Stimulated activated CD8-positive, alpha-beta memory T cell treated with anti-CD3 and anti-CD28 coated beads, Interleukin-15, amount 100 ng/mL, for 1 hour (primary cell): ENCODE measurements around the gene FFAR1.

Experiments
- DNase-seq: peaks from one replicate; pipeline ENCODE4 v3.0.0-alpha.2; 2020; ENCODE audit warnings: low read depth

The FFAR1 gene

DNA sequence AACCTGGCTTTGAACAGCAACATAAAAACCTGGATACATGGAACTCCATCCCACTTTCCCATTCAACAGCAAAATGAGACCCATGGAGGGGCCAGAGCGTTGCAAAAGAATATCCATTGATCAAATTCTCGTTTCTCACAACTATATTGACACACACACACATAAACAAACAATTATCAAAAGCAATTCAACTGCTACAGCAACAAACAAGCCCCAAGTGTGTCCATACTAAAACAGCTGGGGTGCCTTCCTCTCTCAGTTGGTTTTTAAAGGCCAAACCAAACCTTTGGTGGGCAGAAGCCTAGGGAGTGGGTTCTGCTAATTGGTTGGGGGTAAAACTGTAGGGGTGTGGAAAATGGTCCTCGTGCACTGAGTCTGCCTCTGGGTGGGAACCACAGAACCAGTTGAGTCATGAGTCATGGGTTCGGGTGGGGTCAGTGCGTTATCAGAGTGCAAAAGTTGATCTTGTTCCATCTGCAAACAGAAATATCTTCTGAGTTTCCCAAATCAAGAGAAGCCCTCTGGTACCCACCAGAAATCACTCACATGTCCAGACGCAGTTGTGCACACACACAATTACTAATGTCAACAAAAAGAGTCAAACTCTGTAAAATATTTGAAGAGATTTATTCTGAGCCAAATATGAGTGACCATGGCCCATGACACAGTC lies 41.6 kb downstream of the FFAR1 start:
- no peak for DNase-seq

DNA sequence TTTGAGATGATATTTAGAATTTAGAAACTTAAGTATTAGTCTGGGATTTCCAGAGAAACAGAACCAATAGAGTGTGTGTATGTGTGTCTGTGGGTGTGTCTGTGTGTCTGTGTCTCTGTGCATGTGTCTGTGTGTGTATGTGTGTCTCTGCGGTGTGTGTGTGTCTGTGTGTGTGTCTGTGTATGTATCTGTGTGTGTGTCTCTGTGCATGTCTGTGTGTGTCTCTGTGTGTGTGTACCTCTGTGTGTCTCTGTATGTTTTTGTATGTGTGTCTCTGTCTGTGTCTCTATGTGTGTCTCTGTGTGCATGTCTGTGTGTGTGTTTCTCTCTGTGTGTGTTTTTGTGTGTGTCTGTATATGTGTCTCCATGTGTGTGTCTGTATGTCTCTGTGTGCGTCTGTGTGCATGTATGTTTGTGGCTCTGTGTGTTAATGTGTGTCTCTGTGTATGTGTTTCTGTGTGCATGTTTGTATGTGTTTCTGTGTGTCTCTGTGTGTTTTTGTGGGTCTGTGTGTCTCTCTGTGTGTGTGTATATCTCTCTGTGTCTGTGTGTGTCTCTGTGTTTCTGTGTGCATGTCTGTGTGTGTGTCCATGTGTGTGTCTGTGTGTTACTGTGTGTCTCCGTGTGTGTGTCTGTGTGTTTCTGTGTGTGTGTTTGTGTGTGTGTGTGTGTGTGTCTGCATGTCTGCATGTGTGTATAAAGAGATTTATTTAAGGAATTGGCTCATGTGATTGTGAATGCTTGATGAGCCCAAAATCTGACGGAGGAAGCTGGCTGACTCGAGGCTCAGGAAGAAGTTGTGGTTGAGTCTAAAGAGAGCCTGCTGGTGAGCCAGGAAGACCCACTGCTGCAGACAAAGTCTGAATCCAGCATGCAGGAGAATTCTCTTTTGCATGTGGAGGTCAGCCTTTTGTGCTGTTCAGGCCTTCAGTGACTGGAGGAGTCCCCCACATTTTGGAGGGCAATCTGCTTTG lies 45.3 kb downstream of the FFAR1 start:
- DNase-seq: no peak

DNA sequence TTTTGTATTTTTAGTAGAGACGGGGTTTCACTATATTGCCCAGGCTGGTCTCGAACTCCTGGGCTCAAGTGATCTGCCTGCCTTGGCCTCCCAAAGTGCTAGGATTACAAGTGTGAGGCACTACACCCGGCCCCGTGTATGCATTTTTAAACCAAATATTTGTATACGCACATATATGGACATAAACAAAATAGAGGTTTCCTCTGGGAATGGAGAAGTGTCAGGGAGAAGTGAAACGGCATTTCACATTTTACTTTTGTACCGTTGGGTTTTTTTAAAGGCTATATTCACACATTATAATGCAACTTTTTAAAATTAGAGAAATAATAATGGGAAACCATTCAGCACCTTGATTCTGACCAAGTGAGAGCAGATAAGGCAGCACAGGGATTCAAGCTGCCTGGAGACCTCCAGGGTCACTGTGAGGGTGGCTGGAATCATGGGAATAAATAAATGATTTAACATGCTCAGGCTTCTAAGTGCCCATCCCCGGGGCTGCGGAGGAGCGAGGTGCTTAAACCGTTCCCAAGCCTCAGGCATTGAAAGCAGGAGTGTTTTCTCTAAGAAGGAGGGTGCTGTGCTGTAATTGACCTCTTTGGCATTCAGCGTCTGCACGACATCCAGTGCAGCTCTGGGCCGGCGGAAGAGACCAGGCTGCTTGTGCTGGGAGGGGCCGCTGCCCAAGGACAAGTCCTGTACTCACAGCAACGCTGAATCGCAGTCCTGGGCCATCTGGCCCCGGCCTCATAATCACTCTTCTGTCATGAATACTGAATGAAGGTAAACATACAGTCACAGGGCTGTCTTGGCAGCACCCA lies 47.9 kb downstream of the FFAR1 start:
- no peak for DNase-seq

DNA sequence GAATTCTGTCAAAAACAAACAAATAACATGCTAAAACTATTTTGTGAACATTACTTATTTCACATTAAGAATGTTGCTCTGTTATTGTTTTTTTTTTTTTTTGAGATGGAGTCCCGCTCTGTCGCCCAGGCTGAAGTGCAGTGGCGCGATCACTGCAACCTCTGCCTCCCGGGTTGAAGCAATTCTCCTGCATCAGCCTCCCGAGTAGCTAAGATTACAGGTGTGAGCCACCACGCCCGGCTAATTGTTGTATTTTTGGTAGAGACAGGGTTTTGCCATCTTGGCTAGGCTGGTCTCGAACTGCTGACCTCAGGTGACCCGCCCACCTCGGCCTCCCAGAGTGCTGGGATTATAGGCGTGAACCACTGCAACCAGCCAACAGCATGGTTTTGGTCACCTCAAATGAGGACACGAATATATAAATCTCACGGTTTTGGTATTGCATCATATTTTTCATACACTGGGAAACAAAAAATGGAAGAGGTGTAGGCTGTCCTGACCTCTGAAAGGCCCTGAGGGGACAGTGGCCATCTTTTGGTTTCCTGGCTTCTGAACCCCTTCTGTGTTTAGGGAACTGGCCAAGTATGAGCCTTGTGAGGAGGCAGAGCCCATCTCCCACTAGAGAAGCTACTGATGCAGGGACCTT lies 48.7 kb downstream of the FFAR1 start:
- DNase-seq: no peak

DNA sequence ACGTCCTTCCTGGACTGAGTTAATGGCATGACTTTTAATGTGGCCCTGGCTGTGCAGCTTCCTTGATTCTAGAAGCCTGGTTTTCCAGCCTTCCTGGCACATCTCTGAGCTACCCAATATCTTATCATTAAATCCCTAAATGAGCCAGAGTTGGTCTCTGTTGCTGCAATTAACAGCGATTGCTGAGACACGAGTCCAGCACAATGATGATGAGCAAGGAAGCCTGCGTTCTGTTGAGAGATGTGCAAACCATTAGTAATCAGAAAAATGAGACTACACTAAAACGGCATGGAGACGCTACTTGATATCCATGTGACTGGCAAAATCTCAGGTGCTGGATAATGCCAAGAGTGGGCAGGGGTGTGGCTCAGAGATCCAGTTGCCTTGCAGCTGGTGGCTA lies 49.4 kb downstream of the FFAR1 start:
- DNase-seq: no peak
